MM.1S (cell line): ENCODE measurements around the gene FAF1.

Experiments
- EZH2 ChIP-seq: fragments of 300-600 bp; sonication (generic); optimal IDR thresholded peaks from 2 replicates; pipeline ENCODE3; 2017; ENCODE audit warnings: low read depth, mild to moderate bottlenecking, antibody characterized with exemption, low read length, mixed read lengths
- EZH2phosphoT487 ChIP-seq: fragments of 300-600 bp; sonication (generic); IDR thresholded peaks from 2 replicates; pipeline ENCODE4 v1.6.1; 2018; ENCODE audit warnings: antibody characterized with exemption, low read length
- TF ChIP-seq, protein P1 (sequence below): fragments of 300-600 bp; sonication (generic); IDR thresholded peaks from 2 replicates; pipeline ENCODE4 v1.5.1; 2016; ENCODE audit warnings: antibody characterized with exemption, low read length, mixed read lengths

DNA sequence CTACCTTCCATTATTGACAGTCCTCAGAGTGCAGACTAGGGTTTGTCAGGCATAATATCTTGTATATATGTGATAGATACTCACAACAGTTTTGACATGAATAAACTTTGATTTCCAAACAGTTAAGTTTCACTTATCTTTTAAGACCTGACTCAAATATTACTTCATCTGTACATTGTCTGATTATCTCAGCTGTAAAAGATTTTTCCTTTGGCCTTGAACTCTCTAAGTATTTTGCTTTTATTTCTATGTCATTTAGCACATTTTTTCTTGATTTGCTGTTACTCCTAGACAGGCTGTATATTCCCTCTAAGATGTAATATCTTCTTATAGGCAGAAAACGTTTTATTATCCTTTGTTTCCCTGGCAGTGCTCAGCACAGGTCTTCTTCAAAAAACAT lies 471.2 kb downstream of the FAF1 start:
- TF ChIP-seq, protein P1, sequence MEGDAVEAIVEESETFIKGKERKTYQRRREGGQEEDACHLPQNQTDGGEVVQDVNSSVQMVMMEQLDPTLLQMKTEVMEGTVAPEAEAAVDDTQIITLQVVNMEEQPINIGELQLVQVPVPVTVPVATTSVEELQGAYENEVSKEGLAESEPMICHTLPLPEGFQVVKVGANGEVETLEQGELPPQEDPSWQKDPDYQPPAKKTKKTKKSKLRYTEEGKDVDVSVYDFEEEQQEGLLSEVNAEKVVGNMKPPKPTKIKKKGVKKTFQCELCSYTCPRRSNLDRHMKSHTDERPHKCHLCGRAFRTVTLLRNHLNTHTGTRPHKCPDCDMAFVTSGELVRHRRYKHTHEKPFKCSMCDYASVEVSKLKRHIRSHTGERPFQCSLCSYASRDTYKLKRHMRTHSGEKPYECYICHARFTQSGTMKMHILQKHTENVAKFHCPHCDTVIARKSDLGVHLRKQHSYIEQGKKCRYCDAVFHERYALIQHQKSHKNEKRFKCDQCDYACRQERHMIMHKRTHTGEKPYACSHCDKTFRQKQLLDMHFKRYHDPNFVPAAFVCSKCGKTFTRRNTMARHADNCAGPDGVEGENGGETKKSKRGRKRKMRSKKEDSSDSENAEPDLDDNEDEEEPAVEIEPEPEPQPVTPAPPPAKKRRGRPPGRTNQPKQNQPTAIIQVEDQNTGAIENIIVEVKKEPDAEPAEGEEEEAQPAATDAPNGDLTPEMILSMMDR: no peak
- TF ChIP-seq EZH2phosphoT487 (no peak), EZH2 (no peak)
